Measurements from ENCODE around the gene KCNJ12. TPM values are rescaled to one million over a fixed set of nuclear protein-coding genes. Genes with fewer than 3 reads are reported as not detected.
"Not testable (repeated sequence)": the region's sequence is repeated elsewhere in the genome, so short reads cannot be mapped to it uniquely, and the experiment has no call there.

KCNJ12 gene
- total RNA-seq, 1 donor, result 14.5 TPM

DNA sequence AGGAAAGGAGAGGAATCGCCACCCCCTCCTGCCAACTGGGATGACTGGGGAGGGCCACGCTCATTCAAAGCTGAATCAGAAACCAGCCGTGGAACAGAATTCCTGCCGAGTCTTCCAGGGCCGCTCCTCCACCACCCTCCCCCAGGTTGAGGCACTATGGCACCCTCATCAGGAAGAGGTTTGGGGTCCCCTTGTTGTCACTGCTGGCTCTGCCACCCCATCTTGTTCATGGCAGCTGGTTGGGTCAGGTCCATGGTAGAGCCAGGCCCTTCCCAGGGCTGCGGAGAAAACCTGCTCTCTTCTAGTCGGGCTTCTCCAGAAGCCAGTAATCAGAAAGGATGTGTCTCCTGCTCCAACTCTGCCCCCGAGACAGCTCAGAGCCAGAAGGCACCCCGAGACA, 41.8 kb downstream of the KCNJ12 start:
- no peak for DNase-seq (ENCODE audit: low read depth in 2 of 3, low spot score in 2 of 3)

DNA sequence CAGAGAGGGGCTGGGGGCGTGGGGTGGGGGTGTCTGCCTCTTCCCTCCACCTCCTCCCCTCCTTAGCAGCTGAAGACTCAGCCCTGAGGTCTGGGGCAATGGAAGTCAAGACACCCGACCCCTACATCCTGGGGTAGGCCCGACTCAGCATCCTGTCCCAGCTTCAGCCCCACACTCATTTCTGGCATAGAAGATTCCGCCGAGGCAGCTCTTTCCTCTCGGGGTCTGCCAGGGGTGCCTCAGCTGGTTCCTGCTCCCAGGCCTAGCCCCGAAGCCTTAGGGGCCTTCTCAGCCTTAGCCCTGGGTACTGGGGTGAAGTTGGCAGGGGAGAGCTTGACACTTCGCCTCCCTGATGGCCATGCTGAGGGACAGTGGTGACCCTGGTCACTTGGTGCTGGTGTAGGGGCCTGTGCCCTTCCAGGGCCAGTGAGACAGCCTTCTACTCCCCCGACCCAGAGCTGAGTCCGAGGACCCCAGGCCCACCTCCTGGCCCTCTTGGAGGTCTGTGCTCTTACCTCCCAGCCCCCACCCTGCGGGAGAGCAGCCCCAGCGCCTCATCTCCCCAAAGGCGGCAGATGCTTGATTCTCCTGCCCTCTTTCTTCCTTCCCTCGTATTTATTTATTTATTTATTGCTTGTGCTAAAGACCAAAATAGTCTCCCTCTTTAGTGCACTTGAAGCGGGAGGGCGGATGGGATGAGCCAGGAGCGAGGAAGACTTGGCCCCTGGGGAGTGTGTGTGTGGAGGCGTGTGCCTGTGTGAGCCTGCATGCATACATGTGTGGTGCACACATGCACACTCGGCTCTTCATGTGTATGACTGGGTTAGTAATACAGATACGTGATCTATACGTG, 42.5 kb downstream of the KCNJ12 start:
- no peak for DNase-seq (ENCODE audit: low read depth in 2 of 3, low spot score in 2 of 3)

DNA sequence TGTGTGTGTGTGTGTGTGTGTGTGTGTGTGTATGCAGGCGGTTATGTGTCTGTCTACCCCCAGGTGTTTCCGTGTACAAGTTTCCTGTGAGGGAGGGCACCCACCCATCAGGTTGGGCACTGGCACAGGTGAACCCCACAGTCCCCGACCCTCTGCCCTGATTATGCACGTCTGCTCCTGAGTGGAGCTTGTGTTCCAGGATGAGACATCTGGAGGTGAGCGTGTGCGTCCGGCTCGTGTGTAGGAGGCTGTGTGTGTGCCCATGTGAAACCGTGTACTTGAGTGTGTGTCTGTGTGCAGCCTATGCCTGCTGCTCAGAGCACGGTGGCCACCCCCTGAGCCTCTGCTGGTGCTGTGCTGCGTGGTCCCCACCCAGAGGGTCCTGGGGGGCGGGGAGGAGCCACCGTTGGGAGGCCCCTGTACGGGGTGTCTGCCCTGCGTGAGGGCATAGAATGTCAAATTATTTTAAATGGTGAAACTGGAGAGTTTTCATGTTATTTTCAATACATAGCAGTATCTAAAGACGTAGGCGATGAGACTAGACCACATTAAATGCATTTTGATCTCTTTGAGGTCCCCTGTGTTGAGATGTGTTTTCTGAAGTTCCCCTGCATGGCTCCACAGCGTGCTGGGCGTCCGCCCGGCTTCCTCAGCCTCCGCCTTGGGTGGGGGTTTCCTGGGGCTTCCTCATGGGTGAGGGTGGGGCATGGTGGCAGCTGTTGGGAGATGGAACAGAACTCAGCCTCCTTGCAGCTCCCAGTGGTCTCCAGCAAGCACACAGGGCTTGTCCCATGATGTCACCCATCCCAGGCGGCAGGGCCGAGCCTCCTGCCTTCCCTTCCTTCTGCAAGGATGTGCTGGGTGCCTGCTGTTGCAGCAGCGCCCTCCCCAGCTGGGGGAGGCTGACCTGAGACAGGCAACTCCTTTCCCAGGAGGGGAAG, 43.4 kb downstream of the KCNJ12 start:
- peak in 1 of 3 donors; percentile 41 for DNase-seq (ENCODE audit: low read depth in 2 of 3, low spot score in 2 of 3)

DNA sequence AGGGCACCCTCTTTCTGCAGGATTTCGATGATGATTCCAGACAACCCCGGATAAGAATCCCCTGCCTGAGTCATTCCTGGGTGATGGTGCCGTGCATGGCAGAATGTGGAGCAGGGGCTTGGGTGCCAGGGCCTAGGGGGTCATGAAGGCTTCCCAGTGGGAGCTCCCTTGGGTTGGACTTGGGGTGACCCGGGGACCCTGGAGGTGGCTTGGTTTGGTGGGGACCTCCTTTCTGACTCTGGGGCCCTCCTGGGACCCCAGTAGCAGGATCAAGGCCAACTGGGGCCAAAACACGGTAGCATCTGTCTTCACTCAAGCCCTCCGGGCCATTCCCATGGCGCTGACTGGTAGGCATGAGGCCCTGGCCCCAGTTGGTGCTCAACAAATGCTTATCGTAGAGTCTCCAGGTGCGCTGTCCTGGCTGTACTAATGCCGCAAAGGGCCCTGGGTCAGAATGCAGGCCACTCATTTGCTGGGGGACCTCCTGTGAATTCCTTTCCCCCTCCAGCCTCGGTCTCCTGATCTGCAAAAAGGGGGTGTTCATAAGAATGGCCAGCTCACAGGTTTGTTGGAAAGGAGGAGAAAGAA, 44.4 kb downstream of the KCNJ12 start:
- DNase-seq (ENCODE audit: low read depth in 2 of 3, low spot score in 2 of 3), result not testable (repeated sequence)

DNA sequence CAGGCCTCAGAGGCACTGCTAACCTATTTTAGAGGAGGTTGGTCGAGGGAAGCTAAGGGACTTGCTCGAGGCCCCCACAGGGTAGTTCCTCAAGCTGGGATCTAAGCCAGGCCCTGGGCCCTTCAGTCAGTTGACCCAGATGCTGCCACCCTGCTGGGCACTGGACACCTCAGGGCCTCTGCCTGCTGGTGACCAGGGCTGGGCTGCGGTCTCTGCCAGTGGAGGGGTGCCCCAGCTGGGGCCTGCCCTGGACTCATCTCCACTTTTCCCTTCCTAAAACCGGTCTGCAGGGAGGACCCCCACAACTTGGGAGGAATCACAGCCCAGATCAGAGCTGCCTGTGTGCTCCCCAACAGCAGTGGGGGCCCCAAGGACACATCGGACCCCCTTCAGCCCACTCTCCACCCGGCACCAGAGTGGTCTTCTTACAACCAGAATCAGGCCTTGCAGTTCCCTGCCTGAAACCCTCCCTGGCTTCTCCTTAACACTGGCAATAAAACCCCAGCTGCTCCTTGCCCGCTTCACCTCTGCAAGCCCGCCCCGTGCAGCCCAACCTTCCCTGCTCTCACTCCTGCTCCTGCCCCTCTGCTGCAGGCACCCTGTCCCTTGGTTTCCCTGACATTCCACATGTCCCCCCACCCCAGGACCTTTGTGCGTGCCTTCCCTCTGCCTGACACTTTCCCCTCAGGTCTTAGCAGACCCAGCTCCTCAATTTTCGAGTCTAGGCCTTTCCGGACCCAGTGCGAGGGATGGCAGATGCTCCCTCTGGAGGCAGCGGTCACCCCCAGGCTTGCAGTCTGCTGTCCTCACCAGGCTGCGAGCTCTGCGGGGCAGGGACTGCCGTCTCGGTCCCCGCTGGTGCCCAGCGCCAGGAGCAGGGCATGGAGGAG, 45.5 kb downstream of the KCNJ12 start:
- DNase-seq (ENCODE audit: low read depth in 2 of 3, low spot score in 2 of 3), result not testable (repeated sequence)

DNA sequence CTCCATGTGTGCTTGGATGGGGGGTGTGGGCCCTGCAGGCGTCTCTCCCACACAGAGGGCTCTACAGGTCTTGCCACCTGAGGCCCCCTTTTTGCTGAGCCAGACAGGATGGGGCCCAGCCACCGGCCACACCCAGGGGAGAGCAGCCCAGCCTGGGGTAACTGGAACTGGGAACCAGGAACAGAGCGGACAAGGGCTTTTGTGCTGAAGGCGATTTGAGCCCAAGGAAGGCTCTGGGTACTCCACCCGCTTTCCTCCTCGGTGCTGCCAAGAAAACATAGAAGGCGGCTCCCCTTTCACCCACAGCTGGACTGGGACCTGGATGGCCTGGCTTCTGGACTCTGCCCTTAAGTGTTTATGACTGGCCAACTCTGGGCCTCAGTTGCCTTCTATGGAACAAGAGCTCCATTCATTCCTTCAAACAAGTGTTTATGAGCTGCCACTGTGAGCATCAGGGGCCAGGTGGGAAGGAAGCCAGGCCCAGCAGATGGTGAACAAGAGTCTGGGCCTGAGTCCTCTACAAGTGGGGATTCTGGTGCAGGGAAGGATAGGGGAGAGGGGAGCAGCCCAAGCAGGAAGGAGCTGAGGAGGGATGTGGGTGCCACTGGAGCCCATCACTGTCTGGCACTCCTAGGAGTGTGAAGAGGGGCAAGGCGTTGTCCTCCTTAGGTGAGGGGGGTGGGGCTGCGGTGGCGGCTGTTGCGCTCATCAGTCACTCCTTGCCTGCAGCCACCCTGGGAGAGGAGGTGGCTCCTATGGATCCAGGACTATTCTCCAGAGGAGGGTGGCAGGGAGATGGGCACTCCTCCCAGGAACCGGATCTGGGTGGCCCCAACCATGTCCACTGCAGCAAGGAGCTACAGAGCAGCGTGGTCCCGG, 46.4 kb downstream of the KCNJ12 start:
- not testable (repeated sequence) for DNase-seq (ENCODE audit: low read depth in 2 of 3, low spot score in 2 of 3)

DNA sequence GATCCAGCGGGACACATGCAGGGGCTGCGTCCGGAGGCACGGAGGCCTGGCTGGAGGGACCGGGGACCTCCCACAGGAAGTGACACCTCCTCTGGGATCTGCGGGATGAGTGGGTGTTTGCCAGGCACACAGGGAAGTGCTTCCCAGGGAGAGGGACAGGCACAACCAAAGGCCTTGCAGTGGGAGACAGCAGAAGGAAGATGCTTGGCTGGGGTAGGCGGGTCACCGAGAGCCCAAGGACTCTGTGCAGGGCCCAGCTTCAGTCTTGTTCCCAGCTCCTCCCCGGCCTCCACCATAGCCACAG, 47.0 kb downstream of the KCNJ12 start:
- not testable (repeated sequence) for DNase-seq (ENCODE audit: low read depth in 2 of 3, low spot score in 2 of 3)

DNA sequence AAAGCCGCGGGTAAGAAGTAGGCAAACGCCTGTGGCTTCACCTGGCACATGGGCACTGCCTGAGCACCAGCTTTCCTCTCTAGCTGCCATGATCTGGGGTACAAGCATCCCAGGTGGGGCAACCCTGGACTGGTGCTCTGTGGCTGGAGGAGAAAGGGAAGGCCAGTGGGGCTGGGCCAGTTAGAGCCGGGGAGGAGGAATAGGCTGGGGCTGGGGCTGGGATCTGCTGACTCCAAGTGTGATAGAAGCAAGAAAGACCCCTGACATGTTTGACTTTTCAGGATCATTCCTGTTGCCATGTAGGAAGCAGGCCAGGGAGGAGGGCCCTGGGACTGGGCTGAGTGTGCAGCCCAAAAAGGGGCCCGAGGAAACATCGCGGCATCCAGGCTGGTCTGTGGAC, 48.5 kb downstream of the KCNJ12 start:
- not testable (repeated sequence) for DNase-seq (ENCODE audit: low read depth in 2 of 3, low spot score in 2 of 3)

DNA sequence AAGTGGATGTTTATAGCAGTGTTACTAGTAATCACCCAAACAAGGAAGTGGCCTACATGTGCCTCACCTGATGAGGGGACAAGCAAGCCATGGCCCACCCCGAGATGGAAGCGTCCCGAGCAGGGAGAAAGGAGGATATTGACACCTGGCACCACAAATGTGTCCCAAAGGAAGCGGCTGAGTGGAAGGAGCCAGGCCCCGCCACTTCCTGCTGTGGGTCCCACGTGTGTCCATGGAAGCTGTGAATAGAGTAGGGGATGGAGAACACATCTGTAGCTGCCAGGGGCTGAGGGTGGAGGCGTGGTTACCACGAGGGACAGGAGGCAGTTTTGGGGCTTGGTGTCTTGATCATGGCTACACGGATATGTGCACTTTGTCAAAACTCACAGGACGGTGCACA, 49.2 kb downstream of the KCNJ12 start:
- DNase-seq (ENCODE audit: low read depth in 2 of 3, low spot score in 2 of 3), result no peak

DNA sequence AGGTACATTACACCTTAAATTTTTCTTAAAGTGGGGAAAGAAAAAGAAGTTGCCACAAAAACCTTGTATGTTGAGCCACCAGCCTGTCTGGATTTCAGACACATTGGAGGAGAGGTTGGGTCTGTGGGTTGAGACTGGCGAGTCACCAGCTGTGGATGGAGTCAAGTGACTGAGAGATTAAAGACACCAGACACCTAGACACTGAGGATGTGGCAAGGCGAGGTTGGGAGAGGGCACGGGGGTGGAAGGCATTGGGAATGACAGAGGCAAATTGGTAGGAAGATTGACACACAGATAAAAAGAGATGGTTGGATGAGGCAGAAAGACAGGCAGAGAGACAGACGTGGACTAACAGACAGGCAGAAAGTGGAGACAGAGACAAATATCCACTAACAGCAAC, 49.6 kb downstream of the KCNJ12 start:
- DNase-seq (ENCODE audit: low read depth in 2 of 3, low spot score in 2 of 3), result no peak

DNA sequence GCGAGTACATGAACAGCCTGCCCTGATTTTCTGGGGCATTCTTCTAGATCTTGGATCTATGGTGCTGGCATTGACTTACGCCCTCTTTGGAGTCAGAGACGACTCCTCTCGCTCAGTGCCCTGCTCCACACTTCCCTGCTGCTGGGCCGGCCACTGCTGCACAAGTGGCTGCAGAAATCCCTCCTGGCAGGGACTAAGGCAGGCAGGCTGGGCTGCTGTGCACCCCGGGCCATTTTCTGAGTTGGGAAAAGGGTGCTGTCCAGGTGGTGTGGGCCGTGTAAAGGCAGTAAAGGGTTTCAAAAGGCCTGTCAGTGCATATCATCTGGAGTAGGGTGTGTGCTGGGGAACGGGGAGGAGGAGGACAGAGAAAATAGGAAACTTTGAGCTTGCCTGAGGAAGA, 50.1 kb downstream of the KCNJ12 start:
- DNase-seq (ENCODE audit: low read depth in 2 of 3, low spot score in 2 of 3), result not testable (repeated sequence)

DNA sequence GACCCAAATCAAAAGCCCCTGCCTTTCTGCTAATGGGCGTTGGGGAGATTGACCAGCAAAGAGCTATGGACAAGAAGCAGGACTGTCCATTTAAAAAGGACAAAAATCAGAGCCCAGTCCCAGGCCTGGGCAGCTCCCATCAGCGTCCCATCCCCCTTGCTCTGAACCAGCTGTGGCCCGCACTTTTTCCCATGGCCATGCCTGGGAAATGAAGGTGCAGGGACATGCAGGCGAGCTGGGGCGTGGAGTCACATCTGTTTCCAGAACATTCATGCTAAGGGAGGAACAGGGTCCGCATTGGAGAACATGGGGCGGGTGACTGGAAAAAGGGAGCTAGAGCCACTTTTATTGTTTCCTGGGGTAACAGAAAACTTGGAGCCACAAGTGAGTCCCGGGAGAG, 50.7 kb downstream of the KCNJ12 start:
- DNase-seq (ENCODE audit: low read depth in 2 of 3, low spot score in 2 of 3), result not testable (repeated sequence)

DNA sequence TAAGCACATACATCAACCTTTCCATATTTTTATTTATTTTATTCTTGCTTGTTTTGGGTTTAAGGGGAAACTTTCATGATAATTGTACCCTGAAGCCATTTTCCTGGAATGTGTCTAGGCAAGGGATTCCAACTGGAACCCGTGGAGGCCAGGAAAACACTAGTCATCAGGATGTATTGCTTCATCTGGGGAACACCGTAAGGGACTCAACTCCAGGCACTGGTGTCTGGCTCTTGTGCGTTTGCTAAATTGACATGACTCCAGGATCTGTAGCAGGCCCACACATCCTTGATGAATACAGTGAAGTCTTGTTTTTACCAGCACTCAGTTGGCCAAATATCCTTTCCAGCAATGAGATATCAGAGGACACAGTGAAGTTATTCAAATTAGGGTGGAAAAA, 51.6 kb downstream of the KCNJ12 start:
- DNase-seq (ENCODE audit: low read depth in 2 of 3, low spot score in 2 of 3), result not testable (repeated sequence)

DNA sequence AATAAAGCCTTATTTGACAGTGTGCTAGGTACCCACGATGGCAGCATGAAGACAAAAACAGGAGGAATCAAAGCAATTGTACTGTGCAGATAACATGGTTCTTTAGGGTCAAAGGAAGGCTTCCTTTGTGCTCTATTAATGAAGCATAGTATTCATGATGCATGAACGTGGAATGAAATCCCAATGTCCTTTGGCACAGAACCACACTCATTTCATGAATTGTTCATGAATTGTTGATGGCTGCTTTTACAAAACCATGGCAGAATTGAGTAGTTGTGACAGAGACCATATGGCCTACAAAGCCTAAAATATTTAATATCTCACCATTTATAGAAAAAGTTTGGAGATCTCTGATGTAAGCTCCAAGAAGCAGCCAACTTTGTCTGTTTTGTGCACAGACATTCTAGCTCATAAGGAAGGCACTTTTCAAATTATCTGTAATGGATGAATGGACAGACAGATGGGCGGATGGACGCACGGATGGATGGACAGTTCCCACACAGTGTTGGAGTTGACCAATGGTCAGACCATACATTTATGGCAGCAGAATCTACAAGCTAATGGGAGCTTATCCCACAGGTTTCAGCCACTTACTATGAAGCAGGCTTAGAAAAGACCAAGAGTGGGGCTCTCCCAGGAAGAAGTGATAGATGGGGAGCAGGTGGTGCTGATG, 52.7 kb downstream of the KCNJ12 start:
- not testable (repeated sequence) for DNase-seq (ENCODE audit: low read depth in 2 of 3, low spot score in 2 of 3)

DNA sequence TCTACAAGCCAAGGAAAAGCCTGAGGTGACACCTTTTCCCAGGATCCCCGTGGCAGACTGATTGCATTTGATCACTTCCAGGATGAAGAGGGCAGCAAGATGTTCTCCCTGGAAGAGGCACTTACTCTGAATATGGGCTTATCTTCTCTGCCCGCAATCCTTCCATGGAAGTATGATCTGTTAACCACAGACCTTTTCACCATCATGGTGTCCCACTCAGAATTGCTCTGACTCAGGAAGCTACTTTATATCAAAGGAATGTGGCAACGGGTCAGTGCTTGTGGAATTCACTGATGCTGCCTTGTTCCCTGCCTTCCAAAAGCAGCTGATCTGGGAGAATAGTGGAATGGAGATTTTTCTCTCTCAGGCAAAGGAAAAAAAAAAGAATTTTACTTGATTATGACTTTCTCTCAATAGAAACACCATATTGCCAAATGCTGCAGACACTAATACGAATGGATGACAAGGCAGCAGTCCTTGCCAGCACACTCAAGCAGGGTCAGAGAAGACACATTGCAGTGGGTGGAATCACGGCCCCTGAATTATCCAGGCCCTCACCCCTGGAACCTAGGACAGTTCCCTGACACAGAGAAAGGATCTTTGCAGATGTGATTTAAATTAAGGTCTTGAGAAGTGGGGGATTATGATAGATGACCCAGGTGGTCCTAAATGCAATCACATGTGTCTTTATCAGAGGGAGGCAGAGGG, 53.9 kb downstream of the KCNJ12 start:
- not testable (repeated sequence) for DNase-seq (ENCODE audit: low read depth in 2 of 3, low spot score in 2 of 3)

DNA sequence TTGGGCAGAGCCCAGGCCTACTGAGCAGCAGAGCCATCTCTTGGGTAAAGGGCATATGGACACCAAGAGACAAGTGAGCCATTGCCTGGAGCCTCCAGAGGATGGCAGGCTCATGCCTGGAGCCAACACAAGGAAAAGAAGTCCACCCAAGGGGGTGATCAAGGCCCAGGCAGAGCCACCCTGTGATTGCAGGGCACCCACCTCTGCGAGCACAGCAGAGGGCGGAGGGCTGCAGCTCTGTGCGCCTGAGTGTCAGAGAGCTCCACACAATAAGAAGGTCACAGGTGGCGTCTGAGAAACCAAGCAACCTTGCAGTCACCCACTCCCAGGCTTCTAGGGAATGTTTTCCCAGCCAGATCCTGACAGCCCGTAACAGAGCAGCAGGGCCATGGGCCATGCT, 57.8 kb downstream of the KCNJ12 start:
- DNase-seq (ENCODE audit: low read depth in 2 of 3, low spot score in 2 of 3), result not testable (repeated sequence)

DNA sequence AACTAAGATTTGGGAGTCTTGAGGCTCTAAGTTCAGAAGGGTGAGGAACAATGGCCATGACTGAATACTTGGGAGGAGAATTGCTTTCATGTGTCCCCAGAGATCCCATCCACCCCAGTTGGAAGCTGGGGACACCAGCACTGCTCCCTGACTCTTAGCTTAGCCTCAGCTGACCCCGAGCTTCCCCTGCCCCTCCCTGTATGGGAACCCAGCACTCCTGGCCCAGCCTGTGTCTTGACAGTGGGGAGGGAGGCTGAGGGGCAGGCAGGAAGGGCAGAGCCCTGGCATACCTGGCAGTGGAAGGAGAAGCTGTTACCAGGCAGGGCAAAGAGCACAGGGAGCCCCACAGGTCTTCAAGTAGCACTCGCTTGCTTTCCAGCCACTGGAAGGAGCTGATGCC, 58.8 kb downstream of the KCNJ12 start:
- DNase-seq (ENCODE audit: low read depth in 2 of 3, low spot score in 2 of 3), result not testable (repeated sequence)

DNA sequence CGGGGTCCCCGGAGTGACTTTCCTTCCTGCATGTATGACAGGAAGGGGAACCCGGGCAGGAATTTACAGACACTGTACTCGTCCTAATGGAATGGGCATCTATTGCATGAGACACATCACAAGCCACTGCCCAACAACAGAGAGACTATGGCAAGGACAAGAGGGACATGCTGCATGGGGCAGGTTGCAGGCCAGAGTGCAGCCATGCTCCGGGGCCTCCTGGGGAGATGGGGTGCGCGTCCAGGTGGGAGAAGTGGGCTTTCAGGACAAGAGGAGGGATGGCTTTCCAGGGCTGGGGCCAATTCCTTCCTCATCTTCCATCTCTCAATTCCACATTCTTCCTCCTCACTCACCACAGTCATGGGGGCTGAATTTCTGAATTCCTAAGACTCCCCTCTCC, 60.3 kb downstream of the KCNJ12 start:
- not testable (repeated sequence) for DNase-seq (ENCODE audit: low read depth in 2 of 3, low spot score in 2 of 3)

Measured in hematopoietic multipotent progenitor cell (in vitro differentiated cells).